HG03565 (cell line): ENCODE measurements around the gene SCML1.

ENCODE experiments used
- ATAC-seq: cut with Tn5 transposase; IDR thresholded peaks from one replicate; pipeline ENCODE4 v1.9.1; 2021; ENCODE audit warnings: mild to moderate bottlenecking, moderate library complexity; ENCODE audit not compliant: unreplicated experiment

The SCML1 gene, protein sequence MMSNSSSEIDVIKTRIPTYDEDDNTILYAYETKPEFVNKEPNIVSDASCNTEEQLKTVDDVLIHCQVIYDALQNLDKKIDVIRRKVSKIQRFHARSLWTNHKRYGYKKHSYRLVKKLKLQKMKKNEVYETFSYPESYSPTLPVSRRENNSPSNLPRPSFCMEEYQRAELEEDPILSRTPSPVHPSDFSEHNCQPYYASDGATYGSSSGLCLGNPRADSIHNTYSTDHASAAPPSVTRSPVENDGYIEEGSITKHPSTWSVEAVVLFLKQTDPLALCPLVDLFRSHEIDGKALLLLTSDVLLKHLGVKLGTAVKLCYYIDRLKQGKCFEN

DNA sequence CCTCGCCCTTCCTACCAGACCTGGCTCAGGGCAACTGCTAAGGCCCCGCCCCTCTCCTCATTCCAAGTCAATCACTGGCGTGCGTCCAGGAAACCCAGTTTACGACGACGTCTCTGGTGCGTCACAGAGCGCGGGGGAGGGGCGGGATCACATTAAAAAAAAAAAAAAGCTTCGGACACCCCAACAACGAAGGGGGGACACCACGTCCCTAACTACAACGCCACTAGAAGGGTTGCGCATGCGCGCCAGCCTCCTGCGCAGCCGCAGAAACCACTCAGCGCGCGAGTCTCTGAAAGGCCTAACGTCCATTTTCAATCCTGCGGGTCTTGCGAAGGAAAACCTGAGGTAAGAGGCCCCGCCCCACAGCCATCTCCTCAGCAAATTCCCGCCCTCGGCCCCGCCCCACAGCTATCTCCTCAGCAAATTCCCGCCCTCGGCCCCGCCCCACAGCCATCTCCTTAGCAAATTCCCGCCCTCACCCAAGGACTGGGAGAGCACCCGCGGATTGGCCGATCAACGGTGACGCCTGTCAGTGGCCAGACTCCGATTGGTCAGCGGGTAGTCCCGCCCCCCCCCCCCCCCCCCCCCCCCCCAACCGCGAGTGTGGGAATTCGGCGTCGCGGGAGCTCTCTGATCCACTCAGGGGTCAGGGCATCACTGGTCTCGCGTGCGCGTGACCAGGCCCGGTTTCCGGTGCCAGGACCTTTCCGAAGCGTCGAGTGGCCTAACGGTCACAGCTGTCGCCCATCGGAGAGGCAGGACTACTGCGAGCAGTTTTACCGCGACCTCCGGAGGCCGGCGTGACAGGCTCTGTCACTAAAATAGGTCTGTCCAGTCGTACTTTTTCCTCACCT is at the start of gene SCML1:
TSS of gene SCML1 (plus strand) at position 638 of the 854 bp plus-strand sequence. CDS start 6,694 bp downstream, outside the sequence.
- ATAC-seq, result peak; percentile 62

DNA sequence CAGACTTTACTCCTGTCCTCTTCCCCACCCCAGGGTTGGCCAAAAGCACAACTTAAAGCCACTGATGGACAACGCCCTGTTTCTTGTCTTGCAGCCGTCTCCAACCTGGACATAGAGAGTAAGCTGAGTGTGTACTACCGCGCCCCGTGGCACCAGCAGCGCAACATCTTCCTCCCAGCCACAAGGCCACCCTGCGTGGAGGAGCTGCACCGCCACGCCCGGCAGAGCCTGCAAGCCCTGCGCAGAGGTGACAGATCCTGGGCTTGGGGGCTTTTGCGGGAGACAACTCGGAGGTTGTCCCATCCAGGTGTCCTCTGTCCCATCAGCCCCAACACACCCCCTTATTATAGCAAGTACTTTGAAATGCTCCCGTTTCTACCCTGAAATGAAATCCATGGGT is 49.6 kb upstream of the SCML1 start:
- ATAC-seq, result no peak

DNA sequence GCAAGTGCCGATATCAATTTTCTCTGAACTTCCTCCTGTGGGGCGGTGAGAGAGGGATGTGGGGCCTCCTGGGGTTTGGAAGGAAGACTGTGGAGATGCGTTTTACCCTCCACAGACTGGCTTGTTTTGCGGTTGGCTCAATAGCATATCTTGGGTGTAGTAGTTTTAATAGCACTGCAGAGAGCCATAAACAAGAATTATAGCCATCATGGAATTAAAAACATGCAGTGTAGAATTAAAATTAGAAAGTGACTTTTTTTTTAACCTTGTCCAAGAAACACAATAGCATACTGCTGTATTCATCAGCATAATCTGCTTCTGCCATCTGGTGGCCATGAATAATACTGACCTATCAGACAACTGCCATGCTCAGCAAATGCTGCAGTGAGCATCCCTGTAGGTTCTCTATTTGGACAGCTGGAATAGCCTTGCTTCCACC is 47.3 kb upstream of the SCML1 start:
- ATAC-seq, result no peak

DNA sequence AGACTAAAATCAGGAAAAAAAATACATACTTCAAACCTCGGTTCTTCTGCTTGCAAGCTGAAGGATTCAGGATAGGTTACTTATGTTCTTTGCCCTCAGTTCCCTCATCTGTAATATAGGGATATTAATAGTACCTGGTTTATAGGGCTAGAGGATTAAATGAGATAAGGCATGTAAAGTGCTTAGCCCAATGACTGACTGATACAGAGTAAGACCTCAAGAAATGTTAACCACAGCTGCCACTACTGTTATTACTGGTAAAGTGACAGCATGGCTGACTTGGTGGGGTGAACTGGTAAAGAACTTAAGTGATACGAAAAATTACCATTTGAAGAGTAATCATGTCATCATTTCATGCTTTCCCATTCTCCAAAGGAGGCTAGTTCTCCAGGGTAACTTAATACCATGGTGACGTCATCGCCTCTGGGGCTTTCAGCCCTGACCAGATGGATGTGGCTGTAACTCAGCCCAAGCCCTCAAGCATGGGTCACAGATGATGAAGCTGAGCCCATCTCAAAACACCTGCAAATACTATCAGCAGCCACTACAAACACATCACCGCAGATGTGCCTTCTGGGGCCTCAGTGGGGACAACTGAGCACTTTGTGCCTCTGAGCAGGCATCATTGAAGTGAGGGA is 44.5 kb upstream of the SCML1 start:
- ATAC-seq, result no peak

DNA sequence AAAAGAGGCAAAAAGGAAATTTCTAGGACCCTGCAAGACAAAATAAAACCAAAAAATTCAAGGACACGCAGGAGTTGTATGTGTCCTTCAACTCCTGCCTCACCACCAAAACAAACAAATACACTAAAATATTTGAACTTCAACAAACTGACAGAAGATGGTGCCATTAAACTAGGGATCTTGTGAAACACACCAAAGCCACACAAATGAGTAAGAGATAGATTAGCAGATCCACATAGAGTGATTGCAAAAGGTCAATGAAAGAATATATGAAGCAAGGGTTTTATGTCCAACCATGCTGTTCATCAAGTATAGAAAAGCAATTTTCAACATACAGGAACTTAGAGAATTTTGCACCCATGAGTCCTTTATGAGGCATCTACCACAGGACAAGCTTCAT is 40.1 kb upstream of the SCML1 start:
- ATAC-seq, result no peak

DNA sequence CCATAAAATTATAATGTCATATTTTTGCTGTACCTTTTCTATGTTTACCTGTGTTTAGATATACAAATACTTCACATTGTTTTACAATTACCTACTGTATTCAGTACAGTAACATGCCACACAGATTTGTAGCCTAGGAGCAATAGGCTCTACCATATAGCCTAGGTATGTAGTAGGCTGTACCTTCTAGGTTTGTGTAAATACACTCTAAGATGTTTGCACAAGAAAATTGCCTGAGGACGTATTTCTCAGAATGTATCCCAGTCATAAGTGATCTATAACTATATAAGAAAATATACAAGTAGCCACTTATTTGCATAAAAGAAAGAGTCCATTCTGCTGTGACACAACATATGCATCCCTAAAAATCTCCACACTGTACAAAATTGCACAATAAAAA is 36.3 kb upstream of the SCML1 start:
- no peak for ATAC-seq

DNA sequence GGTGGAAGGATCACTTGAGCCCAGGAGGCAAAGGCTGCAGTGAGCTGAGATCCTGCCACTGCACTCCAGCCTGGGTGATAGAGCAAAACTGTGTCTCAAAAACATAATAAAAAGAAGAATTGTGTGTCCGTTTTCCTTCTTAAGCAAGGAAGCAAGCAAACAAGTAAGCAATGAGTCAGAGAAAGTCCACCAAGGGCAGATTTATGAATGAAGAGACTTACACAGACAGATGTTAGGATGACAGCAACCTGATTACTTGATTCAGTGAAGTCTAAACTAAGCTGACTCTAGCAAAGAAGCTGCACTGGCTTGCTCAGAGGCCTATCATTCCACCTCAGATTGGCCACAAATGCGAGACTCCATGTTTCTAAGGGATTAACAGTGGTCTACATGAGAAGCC is 34.1 kb upstream of the SCML1 start:
- no peak for ATAC-seq

DNA sequence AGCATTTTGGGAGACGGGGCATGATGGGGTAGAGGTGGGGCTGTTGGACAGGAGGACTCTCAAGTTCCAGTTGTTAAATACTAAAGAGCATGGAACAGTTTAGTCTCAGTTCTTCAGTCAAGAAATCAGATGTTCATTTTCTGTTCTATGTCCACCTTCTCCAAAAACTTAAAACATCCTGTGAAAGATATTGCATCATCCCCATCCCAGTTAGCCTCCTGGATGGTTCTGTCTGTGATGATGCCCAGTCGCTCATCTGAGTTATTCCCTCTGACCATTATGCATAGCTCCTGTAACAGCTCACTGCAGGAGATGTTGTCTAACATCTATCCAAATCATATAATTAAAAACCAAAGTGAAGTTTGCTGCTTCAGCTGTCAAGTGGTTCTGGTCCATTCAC is 32.1 kb upstream of the SCML1 start:
- ATAC-seq, result no peak

DNA sequence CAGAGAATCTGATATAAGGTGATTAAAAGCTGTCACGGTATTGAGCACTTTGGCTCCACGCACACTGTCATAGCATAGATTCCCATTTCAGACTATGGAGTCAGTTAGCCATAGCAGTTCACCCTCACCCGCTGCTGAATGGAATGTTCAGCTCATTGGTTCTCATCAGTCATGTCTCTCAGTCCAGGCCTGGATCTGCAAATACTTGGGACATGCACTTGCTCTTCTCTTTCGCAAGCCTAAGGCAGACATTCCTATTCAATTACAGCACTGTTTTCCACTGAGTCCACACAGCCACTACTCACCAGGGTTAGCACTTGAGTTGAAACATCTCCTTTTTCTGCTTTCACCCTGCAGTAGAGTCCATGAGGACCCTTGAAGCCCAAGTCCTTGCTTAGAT is 30.6 kb upstream of the SCML1 start:
- ATAC-seq, result no peak

DNA sequence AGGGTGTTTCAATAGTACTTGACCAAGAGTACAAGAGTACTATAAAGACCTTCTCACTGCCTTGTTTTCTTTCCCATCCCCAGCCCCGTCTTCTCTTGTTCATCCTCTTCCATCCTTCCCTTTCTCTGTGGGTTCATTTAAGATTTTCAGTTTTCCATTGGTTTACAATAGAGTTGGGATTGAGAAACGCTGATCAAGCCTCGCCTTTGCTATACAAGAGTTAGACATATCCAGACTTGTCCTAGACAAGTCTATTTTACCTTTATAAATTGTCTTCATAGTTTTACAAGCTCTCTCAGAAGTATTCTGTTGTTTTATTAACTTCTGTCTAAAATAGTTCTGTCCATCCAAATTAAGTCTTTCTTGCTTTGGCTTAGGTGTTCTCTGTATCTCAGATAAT is 29.6 kb upstream of the SCML1 start:
- ATAC-seq, result no peak

DNA sequence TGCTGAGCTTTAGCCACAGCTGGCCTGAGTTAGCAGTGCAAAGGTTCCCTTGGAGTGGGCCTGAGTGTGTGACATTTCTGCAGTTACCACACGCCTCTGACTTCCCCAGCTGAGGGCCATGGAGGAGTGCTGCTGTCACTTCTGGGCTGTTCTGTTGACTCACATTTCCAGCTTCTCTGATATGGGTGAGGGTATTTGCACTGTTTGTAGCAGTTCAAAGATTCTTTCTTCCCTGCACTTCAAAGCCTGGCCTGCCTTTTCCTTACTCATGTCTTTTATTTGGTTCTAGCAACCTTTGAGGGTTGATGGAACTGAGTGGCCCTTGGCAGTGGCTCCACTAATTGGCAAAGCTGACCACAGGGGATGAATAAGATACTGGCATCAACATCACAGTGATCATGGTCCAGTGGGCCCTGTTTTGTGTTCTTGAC is 26.4 kb upstream of the SCML1 start:
- no peak for ATAC-seq

DNA sequence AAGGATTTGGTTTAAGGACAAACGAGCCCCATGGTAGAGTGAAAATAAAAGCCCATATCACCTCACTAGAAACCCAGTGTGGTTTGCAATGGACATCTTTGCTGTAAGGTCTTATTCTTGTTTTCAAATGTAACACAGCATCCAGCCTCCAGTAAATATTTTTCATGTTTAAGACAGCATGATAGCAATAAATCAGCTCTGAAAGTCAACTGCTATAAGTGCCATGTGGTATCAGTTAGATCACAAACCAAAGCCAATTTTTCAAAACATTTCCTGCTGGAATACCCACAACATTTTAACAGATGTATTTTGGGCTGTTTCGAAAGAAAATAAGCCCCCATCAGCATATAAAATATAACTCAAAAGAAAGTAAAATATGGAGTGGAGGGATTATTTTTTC is 24.0 kb upstream of the SCML1 start:
- ATAC-seq, result no peak

DNA sequence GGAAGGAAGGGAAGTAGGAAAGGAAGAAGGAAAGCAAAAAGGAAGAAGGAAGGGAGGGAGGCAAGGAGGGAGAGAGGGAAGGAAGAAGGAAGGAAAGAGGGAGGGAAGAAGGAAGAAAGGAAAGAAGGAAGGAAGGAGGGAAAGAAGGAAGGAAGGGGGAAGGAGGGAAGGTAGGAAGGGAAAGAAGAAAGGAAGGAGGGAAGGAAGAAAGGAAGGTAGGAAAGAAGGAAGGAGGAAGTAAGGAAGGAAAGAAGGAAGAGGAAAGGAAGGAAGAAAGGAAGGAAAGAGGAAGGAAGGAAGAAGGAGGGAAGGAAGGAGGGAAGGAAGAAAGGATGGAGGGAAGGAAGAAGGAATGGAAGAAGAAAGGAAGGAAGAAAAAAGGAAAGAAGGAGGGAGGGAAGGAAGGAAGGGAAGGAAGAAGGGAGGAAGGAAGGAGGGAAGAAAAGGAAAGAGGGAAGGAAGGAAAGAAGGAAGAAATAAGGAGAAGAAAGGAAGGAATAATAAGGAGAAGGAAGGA is 18.6 kb upstream of the SCML1 start:
- no peak for ATAC-seq

DNA sequence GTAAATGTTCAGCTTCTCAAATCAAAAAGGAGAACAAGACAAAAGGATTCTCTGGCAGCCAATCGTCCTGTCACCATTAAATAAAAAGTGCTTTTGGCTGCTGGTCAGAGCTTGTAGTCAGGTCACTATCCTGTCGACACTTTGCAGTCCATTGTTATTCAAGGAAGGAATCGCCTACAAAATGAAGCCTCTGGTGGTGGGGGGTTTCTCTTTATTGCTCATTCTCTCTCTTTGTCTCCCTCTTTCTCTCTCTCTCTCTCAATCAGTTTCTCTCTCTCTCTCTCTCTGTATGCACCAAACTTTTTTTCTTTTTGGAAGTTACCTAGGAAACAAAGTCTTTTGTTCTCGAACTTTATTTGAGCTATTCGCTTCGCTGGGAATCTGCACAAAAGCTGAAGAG is 17.6 kb upstream of the SCML1 start:
- ATAC-seq, result no peak

DNA sequence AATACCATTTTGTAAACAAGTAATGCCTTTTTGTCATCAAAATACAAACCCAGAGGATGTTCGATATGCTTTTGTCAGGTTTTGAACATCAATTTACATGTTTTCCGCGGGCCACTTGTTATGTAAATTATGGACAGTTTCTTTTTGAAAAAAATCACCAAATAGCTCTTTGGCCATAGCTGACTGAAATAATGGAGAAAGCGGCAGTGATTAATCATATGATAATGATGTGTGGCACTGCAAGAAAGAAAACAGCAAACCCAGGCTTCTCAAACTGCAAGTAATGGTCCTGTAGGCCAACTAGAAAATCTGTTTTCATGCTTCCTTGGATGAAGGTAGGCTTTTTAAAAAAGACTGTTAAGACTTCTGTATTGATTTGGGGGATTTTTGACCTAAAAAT is 15.6 kb upstream of the SCML1 start:
- ATAC-seq, result no peak

DNA sequence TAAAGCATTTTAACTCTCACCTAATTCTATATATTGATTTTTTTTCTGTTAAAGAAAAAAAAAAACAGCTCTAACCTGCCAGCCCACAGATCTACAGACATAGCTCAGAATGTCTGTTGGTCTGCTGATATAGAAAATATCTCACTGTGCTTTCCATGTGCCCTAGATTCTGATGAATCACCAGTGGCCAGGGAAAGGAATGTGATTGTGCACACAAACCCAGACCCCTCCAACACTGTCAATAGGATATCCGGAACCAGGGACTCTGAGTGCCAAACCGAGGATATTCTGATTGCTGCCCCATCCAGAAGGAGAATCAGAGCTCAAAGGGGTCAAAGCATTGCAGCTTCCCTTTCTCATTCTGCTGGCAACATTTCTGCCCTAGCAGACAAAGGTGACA is 12.1 kb upstream of the SCML1 start:
- no peak for ATAC-seq

DNA sequence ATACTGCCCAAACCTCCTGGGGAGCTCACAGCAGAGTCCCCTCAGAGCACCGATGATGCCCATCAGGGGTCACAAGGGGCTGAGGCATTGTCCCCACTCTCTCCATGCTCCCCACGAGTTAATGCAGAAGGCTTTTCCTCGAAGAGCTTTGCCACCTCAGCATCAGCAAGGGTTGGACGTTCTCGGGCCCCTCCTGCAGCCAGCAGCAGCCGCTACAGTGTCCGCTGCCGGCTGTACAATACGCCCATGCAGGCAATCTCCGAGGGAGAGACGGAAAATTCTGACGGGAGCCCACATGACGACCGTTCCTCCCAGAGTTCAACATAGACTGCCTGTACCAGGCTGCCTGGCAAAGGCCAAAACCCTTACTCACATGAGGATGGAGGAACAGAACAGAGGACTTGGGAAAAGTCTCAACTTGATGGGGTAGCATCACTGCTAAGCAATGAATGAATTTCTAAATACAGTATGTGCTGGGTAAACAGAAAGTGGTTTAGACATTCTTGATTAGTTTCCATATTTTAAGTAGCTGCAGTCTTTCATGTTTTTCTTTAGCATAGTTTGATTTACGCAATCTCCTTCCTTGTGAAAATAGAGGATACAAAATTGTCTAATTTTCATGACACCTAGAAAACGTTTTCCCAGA is 5.0 kb upstream of the SCML1 start:
- ATAC-seq, result no peak

DNA sequence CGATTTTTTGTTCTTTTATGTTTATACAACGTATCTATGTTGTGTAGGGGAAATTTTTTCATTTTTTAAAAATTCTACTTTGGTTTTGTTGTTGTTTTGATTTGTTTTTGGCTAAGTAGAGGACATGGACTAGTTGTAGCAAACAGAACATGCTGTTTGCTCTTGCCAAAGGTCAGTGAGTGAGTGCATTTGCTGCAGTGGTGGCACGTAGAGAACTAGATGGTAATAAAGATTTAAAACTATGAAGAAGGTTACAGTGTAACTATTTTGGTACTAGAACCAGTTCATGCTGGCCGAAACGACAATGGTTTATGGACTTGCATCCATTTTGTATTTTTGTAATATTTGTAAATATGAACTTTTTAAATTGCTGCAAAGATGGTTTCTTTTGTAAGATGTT is 1.9 kb upstream of the SCML1 start:
- ATAC-seq, result no peak

DNA sequence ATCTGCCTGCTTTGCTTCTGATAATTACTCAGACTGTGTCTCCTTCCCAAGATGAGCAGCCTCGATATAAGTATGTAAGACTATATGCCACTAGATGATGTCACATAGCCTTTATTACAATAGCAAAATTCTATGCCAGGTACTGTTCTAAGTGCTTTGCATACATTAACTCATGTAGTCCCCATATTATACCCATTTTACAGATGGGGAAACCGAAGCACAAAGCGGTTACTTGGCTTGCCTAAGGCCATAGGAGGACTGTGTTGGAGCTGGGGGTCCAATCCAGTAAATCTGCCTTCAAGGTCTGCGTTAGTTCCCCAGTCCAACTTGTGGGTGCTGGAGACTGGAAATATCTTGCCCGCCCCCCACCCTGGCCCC is 826 bp upstream of the SCML1 start:
- ATAC-seq, result no peak

DNA sequence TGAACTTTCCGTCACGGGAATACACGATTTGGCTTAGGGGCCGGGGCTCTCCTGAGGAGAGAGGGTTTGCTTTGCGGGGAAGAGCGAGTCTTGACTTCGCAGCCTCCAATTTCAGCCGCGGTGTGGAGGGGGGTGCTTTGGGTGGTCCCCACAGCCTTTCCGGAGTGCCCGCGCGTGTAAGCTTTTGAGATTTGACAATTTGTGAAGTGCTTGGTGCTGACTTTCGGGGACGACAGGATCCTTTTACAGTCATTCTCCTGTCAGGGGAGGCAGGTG is 355 bp downstream of the SCML1 start:
- ATAC-seq, result no peak

DNA sequence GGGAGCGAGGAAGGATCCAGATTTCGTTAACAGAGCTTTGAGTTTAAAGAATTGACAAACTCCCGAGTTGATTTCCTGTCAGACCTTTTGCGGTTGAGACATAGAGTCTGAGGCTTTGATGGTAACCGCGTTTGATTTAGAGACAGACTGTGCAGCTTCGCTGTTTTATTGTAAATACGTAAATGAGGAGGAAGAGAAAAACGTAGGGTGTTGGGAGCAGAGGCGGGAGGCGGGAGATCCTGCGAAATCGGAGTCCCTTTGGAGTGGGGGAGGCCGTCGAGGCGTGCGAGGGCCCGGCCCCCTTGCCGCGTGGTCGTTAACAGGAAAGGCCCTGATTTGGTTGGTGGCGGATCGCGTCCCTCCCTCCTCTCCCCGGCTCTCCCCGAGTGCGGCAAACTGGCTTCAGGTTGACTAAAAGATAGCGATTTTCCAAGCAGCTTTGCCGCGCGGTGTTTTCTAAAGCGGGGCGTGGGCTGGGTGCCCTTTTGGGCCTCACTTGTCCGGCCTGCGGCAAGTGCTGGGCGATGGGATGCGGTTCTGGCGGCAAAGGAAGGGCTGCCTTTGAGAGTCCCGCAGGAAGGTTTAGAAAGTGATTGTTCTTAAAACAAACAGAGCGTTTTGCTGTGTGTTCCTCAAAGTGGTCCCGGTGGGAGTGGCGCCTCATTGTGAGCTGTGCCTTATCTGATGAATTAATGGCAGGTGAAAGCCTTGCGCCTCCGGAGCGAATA is 857 bp downstream of the SCML1 start:
- ATAC-seq, result no peak
